ENCODE data around the gene PTTG2.
A peak's percentile ranks its signal among the peaks of the same experiment; 100 is the strongest.
"Not testable (repeated sequence)": the region's sequence is repeated elsewhere in the genome, so short reads cannot be mapped to it uniquely, and the experiment has no call there.

PTTG2 gene

DNA sequence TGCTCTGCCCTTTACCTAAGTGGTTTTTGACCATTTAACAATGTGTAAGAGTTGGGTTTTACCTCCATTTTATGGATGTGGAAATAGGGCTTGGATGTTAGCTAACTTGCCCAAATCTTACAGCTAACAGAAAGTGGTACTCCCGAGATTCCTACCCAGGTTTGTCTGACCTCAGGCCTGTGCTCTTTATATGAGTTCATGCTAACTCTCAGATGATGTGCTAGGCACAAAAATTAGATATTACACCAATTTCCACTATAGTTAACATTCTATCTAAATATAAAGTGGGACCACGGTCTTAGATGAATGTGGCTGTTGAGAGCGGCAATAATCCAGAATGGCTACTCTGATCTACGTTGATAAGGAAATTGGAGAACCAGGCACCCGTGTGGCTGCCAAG is at the start of gene PTTG2:
TSS of gene PTTG2 (plus strand) at position 301 of the 400 bp plus-strand sequence. CDS start at position 338, 37 bp downstream.
- DNase-seq, result no peak

DNA sequence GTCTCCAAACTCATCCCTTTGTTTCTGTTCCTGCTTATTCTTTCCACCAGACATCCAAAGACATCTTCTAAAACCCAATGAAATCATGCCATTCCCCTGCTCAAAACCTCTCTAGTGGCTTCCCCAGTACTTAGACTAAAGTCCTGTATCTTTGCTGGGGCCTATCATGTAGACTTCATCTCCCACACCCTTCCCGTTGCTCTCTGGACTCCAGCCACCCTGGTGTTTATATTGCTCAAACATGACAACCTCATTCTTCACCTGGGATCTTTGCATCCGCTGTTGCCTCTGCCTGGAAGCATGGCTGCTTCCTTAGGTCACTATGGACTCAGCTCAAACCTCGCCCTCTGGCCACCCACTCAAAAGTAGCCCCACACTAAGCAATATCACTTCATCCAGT is 45.7 kb upstream of the PTTG2 start:
- no peak for DNase-seq

DNA sequence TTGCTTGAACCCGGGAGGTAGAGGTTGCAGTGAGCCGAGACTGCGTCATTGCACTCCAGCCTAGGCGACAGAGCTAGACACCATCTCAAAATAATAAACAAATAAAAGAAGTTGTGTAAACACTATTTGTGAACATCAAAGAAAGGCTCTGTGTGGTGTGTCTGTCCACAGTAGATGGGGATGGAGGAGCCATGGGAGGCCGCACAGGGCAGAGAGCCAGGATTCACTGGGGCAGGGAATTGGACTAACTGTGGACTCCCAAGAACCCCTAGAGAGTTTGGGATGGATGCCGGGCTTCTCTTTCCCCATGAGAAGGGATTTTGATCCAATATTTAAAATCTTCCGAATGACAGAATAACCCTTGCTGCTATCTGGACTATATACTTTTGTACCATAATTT is 42.8 kb upstream of the PTTG2 start:
- DNase-seq, result peak in 1 of 2 experiments; percentile 55

DNA sequence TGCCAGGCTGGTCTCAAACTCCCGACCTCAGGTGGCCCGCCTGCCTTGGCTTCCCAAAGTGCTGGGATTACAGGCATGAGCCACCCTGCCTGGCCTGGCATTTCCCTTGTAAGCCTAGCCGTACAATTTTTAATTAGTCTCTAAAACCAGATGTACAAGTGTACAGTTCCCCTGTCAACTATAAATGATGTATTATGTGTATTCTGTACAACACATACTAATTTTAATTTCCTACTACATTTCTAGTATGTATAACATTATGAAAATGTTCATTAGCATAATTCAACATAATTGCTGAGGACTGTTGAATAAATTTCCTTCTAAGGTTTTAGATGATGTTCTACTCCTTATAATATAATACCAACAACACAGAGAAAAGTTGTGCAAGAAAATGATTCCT is 41.5 kb upstream of the PTTG2 start:
- no peak for DNase-seq

DNA sequence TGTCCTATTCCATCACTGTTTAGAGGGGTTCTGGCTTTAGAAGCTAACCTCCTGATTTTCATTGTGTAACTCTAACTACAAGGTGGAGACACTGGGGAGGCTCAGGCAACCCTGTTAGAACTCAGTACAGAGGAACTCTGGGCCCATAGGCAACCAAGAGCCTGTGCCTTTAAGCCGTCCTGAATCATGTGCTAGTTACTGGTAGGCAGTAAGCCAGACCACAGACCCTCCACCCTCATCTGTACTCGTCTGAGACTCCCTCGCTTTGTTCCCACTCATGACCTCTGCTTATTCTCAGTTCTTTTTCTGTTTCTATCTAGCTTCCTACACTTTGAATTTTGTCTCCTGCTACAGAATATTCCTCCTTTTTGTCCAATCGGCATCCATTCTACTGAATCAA is 37.9 kb upstream of the PTTG2 start:
- DNase-seq, result no peak

DNA sequence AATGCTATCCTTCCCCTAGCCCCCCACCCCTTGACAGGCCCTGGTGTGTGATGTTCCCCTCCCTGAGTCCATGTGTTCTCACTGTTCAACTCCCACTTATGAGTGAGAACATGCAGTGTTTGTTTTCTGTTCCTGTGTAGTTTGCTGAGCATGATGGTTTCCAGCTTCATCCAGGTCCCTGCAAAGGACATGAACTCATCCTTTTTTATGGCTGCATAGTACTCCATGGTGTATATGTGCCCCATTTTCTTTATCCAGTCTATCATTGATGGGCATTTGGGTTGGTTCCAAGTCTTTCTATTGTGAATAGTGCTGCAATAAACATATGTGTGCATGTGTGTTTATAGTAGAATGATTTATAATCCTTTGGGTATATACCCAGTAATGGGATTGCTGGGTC is 37.1 kb upstream of the PTTG2 start:
- not testable (repeated sequence) for DNase-seq

DNA sequence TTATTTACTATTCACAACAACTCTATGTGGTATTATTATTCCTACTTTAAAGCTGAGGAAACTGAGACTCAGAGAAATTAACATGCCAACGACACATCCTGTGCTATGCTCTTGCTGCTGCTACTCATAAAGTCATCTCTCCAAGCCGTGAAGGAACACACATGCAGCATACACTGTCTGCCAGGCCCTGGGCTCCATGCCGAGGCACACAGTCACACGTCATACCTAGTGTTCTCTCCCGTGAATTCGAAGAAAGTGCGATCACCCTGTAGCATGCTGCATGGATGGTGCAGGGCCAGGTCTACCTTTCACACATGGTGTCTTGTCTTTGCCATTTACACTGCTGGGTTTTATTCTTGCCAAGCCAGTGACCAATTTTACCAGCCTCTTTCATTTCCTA is 35.3 kb upstream of the PTTG2 start:
- no peak for DNase-seq

DNA sequence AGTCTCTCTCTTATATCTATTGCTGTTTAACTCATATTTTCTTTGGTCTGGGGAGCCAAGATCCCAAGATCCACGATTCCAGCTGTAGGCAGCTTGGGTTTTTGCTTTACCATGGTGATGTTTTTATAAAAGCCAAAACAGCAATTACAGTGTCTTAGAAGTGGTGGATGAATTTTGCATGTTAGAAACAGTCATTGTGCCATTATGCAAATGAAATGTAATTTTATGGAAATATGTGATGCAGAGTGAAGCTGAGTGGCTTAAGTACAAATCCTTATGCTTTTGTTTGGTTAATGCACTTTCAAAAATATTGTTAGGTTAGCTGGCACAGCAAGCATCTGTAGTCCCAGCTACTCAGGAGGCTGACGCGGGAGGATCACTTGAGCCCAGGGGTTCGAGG is 32.8 kb upstream of the PTTG2 start:
- DNase-seq, result no peak

DNA sequence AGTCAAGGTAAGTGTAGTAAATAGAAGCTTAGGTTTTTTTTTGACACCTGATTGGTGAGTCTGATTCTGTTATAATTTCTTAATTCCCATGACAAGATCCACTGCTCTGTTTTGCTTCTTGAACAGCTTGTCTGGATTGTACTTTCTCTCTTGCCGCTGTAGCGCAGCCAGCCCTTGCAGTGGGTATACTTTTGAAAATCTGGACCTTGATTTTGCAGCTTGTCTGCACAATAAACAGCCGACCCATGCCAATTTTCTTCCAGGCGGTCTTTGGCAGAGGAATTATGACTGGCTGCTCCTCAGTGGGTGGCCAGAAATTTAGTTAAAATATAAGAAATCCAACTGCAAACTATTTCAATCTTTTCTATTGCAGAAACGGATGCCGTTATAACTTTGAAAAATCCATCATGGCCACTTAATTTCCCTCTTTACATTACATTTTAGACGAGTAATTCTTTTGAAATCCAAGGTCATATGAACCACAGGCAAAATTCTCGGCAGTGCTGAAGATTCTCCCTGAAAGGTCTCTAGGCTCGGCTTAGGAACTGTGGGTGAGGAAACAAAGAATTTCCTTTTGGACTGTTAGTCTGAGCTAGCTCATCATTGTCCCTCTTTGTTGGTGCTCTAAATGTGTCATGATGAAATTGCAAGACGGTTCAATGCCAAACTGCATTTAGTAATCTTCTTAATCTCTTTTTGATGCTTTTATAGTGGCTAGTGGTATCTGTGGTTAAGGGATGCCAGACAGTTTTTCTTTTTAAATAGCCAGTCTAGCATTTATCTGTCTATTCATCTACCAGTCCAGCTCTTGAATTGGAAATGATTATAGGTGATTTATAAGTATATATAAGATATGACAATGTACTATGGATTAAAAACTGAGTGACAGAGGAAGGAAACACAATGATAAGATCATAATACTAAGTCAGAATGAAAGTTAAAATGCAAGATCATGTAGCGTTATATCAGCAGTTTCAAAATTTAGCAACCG is 31.5 kb upstream of the PTTG2 start:
- DNase-seq, result peak; percentile 34 to 77

DNA sequence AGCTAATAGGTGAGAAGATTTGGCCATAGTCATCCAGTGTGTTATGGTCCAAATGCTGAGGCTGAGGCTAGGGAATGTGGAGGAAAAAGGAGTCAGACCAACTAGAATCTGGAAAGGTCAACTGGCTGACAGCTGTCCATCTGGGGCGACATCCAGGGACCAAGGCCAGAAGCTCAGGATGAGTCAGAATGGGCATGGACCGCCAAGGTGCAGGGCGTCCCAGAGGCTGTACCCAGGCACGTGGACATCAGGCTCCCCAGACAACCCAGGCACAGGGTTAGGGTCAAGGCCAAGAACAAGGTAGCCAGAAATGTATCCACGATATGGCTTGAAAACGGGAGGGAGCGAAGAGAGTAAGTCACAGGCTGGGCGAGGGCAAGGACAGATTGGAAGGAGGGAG is 26.1 kb upstream of the PTTG2 start:
- DNase-seq, result no peak

DNA sequence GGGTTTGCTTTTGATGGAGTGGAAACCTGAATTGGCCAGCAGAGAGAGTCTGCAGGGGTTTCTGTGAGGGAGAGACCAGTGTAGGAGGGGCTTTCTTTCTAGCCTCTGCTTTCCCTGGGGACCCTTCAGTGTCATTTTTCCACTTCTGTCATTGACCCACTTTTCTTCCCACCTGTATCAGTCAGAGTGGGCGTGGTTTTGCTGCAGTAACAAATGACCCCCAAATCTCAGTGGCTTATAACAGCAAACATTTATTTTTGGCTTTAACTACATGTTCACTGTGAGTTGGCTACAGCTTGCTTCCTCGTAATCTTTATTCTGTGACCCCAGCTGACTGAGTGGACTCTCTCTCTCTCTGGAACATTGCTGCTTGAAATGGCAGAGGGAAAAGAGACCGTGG is 25.6 kb upstream of the PTTG2 start:
- no peak for DNase-seq

DNA sequence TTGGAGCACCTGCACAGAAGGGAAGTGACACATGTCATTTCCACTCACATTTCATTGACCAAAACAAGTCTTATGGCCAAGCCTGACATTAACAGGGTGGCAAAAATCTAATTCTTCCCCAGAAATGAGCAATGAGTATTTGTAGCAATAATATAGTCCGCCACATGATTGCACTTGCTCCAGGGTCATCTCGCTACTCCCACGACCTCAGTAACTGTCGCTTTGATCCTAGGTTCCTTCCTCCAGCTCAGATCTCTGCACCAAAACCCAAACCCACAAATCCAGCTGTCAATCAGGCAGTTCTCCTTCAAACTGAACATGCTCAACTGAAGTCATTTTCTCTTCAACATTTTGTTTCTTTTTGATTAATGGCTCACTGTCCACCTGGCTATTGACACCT is 25.2 kb upstream of the PTTG2 start:
- DNase-seq, result no peak

DNA sequence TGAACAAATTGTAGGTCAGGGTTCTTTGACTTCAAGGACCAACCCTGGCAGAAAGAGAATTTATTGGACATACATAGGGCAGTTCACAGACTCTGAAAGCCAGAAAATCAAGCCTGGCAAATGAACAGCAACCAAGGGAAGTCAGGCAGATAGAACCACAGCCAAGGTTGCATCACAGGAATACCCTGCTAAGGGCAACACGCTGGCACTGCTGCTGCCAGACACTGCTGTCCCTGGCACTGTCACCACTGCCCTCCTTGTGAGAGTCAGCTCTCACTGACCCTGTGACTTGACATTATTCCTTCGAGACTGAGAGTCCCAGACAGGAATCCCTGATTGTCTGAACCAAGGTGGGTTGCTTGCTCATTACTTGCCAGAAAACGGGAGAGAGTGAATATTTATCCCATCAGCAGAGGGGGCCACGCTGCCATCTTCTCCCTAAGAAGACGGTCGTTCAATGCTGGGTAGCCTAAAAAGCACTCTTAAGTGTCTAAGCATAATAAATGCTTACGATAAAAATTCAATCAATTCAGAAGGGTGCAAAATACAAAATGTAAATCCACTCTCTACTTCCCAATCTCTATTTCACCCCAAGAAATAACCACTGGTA is 23.2 kb upstream of the PTTG2 start:
- DNase-seq, result no peak

DNA sequence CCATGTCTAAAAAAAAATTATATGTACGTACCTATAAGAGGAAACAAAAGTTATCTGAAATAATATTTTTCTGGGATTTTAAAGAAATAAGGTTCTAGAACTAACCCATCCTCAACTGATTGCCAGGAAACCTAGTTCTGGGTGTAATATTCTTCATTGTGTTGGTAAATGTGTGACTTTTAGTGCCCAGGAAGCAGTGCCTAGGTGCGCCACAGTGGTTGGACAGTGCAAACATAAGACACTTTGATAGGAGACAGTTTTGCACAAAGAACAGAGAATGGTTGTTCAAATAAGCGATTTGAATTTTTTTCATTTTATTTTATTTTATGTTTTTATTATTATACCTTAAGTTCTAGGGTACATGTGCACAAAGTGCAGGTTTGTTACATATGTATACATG is 22.0 kb upstream of the PTTG2 start:
- DNase-seq, result no peak

DNA sequence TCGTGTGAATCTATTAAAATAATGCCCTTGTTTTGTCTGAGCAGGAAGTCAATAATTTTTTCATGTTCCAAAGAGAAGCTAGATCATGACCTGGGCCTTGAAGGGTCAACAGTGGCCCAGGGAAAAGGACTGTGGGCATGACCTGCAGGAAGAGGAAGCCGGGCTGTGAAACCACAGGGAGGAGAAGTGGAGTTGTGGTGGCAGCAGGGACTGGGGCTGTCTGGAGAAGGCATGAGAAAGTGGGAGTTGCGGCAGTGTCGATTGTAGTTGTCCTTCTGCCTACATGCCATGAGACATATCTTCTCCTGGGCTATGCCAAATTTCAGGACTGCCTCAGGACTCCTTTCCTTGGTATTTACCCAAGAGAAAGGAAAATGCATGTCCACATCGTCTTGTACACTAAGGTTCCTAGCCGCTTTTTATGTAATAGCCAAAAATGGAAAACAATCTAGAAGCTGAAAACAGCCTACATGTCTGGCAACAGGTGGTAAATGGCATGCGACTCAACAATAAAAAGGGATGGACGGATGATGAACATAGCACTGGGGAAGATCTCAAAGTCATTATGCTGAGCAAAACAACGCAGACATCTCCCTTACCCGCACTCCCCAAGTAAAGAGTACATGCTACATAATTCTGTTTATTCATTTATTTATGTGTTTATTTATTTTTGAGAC is 13.6 kb upstream of the PTTG2 start:
- DNase-seq, result no peak

DNA sequence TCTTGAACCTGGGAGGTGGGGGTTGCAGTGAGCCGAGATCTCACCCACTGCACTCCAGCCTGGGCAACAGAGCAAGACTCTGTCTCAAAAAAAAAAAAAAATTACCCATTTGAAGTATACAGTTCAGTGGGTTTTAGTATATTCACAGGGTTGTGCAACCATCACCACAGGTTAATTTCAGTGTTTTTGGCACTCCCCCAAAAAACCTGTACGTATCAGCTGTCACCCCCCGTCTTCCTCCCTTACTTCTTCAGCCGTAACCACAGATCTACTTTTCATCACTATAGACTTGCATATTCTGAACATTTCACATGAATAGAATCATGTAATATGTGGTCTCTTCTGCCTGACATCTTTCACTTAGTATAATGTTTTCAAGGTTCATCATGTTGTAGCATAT is 11.7 kb upstream of the PTTG2 start:
- DNase-seq, result no peak

DNA sequence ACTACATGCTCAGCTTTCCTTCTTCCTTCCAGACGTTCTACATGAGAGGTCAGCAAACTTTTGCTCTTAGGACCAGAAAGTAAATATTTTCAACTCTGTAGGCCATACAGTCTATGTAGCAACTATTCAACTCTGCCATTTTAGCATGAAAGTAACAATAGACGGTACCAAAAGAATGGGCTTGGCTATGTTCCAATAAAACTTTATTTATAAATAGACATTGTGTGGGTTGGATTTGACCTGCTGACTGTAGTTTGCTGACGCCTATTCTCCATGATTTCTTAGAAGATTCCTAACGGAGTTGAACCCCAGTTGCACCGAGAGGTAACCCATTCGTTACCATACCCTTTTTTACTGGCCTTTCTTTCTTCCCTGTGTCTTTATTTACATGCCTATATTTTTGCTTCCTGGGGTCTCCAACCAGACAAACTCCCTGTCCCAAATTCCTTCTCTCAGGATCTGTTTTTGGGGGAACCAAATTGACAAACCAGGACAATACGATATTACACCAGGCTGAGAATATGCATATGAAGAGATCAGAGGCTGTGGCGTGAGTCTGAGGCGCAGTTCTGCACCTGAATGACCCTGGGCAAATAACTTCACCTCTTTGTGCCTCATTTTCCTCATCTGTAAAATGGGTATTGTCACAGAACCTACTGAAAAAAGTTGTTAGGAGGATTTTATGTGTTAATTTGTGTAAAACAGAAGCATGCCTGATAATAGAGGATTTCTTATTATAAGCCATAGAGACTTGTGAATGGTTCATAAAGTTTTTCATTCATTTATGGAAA is 10.4 kb upstream of the PTTG2 start:
- no peak for DNase-seq

DNA sequence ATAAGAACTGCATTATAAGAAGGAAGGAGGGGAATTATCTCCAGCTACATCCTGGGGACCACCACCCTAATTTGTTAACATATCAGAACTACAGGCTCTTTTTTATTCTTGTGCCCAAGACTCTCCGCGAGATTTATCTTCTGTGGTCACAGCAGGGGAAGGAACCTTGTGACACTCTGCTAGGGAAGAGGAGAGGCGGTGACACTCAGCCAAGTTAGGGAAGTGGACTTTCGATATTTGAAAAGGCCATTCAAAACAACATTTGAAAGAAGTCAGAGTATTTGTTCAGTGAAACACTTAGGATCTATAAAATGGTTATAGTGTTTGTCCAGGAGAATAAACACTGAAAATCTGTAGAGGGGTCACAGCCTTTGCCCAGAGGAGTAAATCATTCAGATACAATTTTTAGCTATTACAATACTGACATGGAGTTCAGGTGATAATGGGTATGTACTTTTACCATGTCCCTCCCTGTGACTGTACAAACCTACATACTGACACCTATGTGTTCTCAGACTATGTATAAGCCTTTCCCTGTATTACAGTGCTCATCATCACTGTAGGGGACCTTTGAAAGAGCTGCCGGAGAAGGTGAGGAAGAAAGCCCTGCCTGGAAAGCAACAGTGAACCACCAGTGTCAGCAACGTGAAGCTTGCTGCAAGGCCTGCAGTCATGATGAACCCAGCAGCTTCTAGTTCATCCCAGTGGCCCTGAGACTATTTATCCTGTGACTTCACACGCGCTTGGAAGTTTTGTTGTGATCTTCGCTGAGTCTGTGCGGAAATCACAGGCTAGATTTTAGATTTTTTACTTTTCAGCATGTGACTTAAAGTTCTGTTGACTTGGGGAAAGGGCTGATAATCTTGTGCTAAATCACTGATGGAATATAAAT is 8.5 kb upstream of the PTTG2 start:
- no peak for DNase-seq

DNA sequence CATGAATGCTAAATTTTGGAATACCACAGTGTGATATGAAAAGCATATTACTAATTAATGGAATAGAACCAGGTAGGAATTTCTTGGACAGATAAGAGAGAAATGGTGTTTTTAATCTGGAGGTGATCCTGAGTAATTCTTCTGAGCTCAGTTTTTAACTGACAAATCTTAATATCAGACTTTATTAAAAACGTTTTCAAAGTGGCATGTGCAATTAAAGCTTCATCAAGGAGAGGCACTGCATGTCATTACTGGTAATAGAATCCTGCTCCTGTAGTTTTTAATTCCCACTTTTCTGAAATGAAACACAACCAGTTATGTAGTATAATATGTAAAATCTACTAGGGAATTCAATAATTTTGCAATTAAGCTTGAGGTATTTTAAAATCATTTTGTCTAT is 7.0 kb upstream of the PTTG2 start:
- DNase-seq, result no peak

DNA sequence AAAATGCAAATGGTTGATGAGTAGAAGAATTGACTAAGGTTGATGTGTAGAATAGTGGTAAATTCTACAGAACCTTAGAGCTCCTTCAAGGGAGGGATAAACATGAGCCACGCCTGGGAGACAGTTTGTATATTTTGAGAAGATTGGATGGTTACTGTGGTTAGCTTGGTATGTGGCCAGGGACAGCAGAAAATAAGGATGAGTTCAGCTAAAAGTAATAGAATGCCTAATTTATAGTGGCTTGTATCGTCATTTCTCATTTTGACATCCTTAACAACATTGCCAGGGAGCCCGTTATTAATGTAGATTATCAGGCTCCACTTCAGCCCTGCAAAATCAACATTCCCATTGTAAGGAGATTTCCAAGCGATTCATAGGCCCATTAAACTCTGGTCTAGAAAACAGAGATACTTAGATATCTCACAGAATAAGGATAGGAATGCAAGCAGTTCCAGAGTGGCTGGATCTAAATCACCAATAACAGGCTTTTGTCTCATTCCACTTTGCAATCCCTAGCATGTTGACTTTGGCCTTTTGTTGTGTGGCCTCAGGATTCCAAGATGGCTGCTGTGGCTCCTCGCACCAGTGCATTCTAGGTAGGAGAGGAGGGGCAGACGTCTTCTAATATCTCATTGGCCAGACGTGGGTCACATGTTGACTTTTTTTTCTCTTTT is 6.4 kb upstream of the PTTG2 start:
- DNase-seq, result no peak

DNA sequence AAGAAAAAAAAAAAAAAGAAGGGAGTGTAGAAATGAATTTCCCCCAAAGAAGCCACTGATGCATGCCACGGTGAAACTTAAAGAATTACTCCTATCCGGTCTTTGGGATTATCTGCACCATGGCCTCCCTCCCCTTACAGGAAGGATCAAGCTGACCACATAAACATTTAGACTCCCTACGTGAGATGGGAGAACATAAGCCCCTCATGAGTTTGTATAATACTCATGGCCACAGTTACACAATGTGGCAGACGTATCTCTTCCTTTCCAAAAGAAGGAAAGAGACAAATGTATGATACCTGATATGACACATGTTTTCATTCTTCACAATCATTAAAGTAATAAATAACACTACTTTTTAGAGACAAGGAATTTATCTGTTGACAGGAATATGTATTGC is 3.3 kb upstream of the PTTG2 start:
- DNase-seq, result no peak

Measured in NCI-H446 (cell line).